GM18951 (cell line): ENCODE data around the gene CRTC1.
"Not testable (repeated sequence)": the region's sequence is repeated elsewhere in the genome, so short reads cannot be mapped to it uniquely, and the experiment has no call there.

Experiments used
- POLR2A ChIP-seq: IDR thresholded peaks from 4 replicates; pipeline ENCODE4 v1.6.1; 2011; ENCODE audit warnings: mild to moderate bottlenecking; ENCODE audit not compliant: insufficient read length, insufficient read depth; ENCODE audit errors: extremely low read depth
- in situ Hi-C: fragments of 300-500 bp; cut with MboI; formaldehyde crosslinking; loops from one replicate; pipeline ENCODE4 v1.12.0; 2022; ENCODE audit warnings: low sequenced_read_pairs, mixed read lengths, inconsistent platforms; ENCODE audit not compliant: unreplicated experiment

The CRTC1 gene

GRCh38 chr19:18668252-18668631 lies 15.2 kb upstream of the CRTC1 start:
- no peak for TF ChIP-seq POLR2A
- in situ Hi-C loops, result no loop called here

- in situ Hi-C loops, result no loop called here
These were observed 14.5 kb upstream of the CRTC1 start for GRCh38 chr19:18668744-18669523.

GRCh38 chr19:18669524-18669817 lies 14.0 kb upstream of the CRTC1 start:
- in situ Hi-C loops, result no loop called here
- no peak for TF ChIP-seq POLR2A

More at GRCh38 chr19:18668744-18669523, 14.5 kb upstream of the CRTC1 start:
- TF ChIP-seq POLR2A, result no peak

GRCh38 chr19:18669883-18670282 lies 13.6 kb upstream of the CRTC1 start:
- in situ Hi-C loops, result no loop called here
- TF ChIP-seq POLR2A, result no peak

GRCh38 chr19:18670312-18670711 lies 13.2 kb upstream of the CRTC1 start:
- in situ Hi-C loops, result no loop called here
- TF ChIP-seq POLR2A, result no peak

GRCh38 chr19:18671303-18672043 lies 12.0 kb upstream of the CRTC1 start:
- in situ Hi-C loops, result no loop called here
- TF ChIP-seq POLR2A, result no peak

- in situ Hi-C loops, result no loop called here
- TF ChIP-seq POLR2A, result no peak
These were observed 11.4 kb upstream of the CRTC1 start for GRCh38 chr19:18672044-18672451.

- in situ Hi-C loops, result no loop called here
- TF ChIP-seq POLR2A, result no peak
These were observed 10.7 kb upstream of the CRTC1 start for GRCh38 chr19:18672606-18673337.

- in situ Hi-C loops, result no loop called here
- no peak for TF ChIP-seq POLR2A
These were observed 8.9 kb upstream of the CRTC1 start for GRCh38 chr19:18674616-18675015.

- in situ Hi-C loops, result no loop called here
- no peak for TF ChIP-seq POLR2A
These were observed 7.7 kb upstream of the CRTC1 start for GRCh38 chr19:18675779-18676178.

GRCh38 chr19:18676692-18677091 lies 6.8 kb upstream of the CRTC1 start:
- in situ Hi-C loops, result no loop called here
- TF ChIP-seq POLR2A, result no peak

GRCh38 chr19:18677156-18677555 lies 6.3 kb upstream of the CRTC1 start:
- no peak for TF ChIP-seq POLR2A
- in situ Hi-C loops, result no loop called here

GRCh38 chr19:18680148-18680547 lies 3.3 kb upstream of the CRTC1 start:
- in situ Hi-C loops, result not testable (repeated sequence)

- no peak for TF ChIP-seq POLR2A
- in situ Hi-C loops, result no loop called here
These were observed 722 bp upstream of the CRTC1 start for GRCh38 chr19:18682807-18683108.
